K562 treated with DMSO at 1 percent for 24 hours (cell line): ENCODE results near the gene BOK. TPM values are rescaled to one million over a fixed set of nuclear protein-coding genes. Genes with fewer than 3 reads are reported as not detected.

Experiments used
- total RNA-seq: library from RNA; unstranded; fragments of 300-600 nt; gene quantifications from 2 replicates; pipeline ENCODE4 v1.2.3, GENCODE V29; 2022; ENCODE audit warnings: low read depth; ENCODE audit not compliant: insufficient read depth

Gene BOK, protein sequence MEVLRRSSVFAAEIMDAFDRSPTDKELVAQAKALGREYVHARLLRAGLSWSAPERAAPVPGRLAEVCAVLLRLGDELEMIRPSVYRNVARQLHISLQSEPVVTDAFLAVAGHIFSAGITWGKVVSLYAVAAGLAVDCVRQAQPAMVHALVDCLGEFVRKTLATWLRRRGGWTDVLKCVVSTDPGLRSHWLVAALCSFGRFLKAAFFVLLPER
- total RNA-seq: 3.4 TPM in 2 replicates

DNA sequence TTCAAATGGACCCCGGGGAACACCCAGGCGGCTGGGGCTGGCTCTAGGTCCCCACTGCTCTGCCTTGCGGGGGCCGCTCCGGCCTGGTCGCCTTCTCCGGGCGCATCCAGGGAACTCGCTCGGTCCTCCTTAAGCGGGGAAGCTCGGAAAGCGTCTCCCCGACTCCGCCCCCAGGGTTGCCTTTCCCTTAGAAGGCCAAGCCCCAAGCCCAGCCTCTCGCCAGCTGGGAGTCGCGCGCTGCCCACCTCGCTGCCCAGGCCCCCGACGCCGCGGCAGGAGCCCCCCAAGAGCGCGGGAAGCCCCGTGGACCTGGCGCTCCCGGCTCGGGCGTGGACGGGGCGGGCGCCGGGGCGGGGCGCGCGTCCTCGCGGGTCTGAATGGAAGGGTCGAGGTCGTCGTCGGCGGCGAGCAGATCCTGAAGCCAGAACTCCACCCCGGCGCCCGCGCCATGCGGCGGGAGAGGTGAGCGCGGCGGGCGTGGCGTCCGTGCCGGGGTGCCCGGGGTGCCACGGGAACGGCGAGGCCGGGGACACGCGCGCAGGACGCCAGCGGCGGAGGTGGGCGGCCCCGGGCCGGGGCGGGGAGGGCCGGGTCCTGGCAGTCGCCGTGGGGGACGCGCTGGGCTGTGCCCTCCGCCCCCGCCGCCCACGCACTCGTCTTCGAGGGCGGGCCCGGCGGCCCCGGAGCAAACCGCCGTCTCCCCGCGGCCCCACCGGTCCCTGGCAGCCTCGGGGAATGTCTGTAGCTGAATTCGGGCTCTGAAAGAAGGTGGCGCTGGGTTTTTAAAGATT, at the start of gene BOK:
Gene BOK (plus strand): TSS at position 214 of the 791 bp plus-strand sequence. CDS start 739 bp downstream, outside the sequence.

Other genes with a start within 250 kb of the BOK start
- gene HDLBP, start 243.1 kb upstream of the BOK start, total RNA-seq: 104 and 137 TPM in 2 replicates
- gene SEPTIN2, start 242.8 kb upstream of the BOK start, total RNA-seq: 70.5 and 84.3 TPM in 2 replicates
- 11.5 and 13.1 TPM in 2 replicates for gene FARP2, start 202.5 kb upstream of the BOK start, total RNA-seq
- gene STK25, start 50.2 kb upstream of the BOK start, total RNA-seq: 105 and 118 TPM in 2 replicates
- gene THAP4, start 78.4 kb downstream of the BOK start, total RNA-seq: 56.0 and 58.7 TPM in 2 replicates
- 62.3 and 64.0 TPM in 2 replicates for gene ATG4B, start 78.9 kb downstream of the BOK start, total RNA-seq
- 90.5 and 90.9 TPM in 2 replicates for gene DTYMK, start 128.1 kb downstream of the BOK start, total RNA-seq
- gene ING5, start 143.3 kb downstream of the BOK start, total RNA-seq: 20.4 and 27.6 TPM in 2 replicates
- 18.3 and 21.7 TPM in 2 replicates for gene D2HGDH, start 175.9 kb downstream of the BOK start, total RNA-seq
- 0.52 and 0.85 TPM in 2 replicates for gene GAL3ST2, start 218.1 kb downstream of the BOK start, total RNA-seq